Liver (tissue), 3 donors: ENCODE results near the gene TP53I13.

Experiments
- CTCF ChIP-seq: fragments of 150-350 bp; IDR thresholded peaks from 2 replicates; pipeline ENCODE4 v1.5.1; 2017; ENCODE audit warnings: improper control_type of control experiment, low read depth, low read length; ENCODE audit not compliant: missing input control
- EGR1 ChIP-seq, 2 donors: IDR thresholded peaks; 2 replicates each; pipeline ENCODE4 v1.6.1; 2016 to 2018; ENCODE audit warnings: antibody characterized with exemption in 2 of 2, low read depth in 2 of 2
- FOXA1 ChIP-seq: IDR thresholded peaks from 2 replicates; pipeline ENCODE4 v1.6.1; 2016; ENCODE audit warnings: antibody characterized with exemption
- GABPA ChIP-seq, 2 donors: IDR thresholded peaks in 1 of 2; conservative IDR thresholded peaks in 1 of 2; 2 replicates each; pipeline ENCODE4 v1.6.1; 2016; ENCODE audit warnings: antibody characterized with exemption in 2 of 2, mild to moderate bottlenecking in 1 of 2, moderate library complexity in 1 of 2
- HNF4G ChIP-seq: IDR thresholded peaks from 2 replicates; pipeline ENCODE4 v1.6.1; 2016; ENCODE audit warnings: antibody characterized with exemption
- JUND ChIP-seq, 2 donors: IDR thresholded peaks; 2 replicates each; pipeline ENCODE4 v1.6.1; 2016; ENCODE audit warnings: antibody characterized with exemption in 2 of 2
- MAX ChIP-seq: IDR thresholded peaks from 2 replicates; pipeline ENCODE4 v1.6.1; 2016; ENCODE audit warnings: antibody characterized with exemption
- NR2F2 ChIP-seq: IDR thresholded peaks from 2 replicates; pipeline ENCODE4 v1.6.1; 2016; ENCODE audit warnings: antibody characterized with exemption
- RAD21 ChIP-seq, 2 donors: IDR thresholded peaks; 2 replicates each; pipeline ENCODE4 v1.6.1; 2016; ENCODE audit warnings: antibody characterized with exemption in 2 of 2, mild to moderate bottlenecking in 2 of 2
- REST ChIP-seq: IDR thresholded peaks from 2 replicates; pipeline ENCODE4 v1.6.1; 2016; ENCODE audit warnings: antibody characterized with exemption, mild to moderate bottlenecking
- SP1 ChIP-seq: IDR thresholded peaks from 2 replicates; pipeline ENCODE4 v1.6.1; 2018; ENCODE audit warnings: antibody characterized with exemption, mild to moderate bottlenecking
- TAF1 ChIP-seq: conservative IDR thresholded peaks from 2 replicates; pipeline ENCODE4 v1.6.1; 2016; ENCODE audit warnings: antibody characterized with exemption, mild to moderate bottlenecking
- YY1 ChIP-seq: IDR thresholded peaks from 2 replicates; pipeline ENCODE4 v1.6.1; 2016; ENCODE audit warnings: antibody characterized with exemption, mild to moderate bottlenecking
- ZBTB33 ChIP-seq: IDR thresholded peaks from 2 replicates; pipeline ENCODE4 v1.6.1; 2016; ENCODE audit warnings: antibody characterized with exemption
- donor health status: healthy.
- donor health status: healthy.

GRCh38 chr17:29562615-29563014, 5.9 kb upstream of the TP53I13 start:
- TF ChIP-seq RAD21 (IDR thresholded peaks at IDR 0.05): no peak
- TF ChIP-seq CTCF: no peak
- TF ChIP-seq REST: no peak
- no peak for TF ChIP-seq YY1
- no peak for TF ChIP-seq SP1
- no peak for TF ChIP-seq JUND (IDR thresholded peaks at IDR 0.05)
- no peak for TF ChIP-seq EGR1 (IDR thresholded peaks at IDR 0.05; ENCODE audit: low read depth in 2 of 2)
- TF ChIP-seq ZBTB33: no peak
- TF ChIP-seq GABPA (IDR thresholded peaks at IDR 0.05 in 1 of 2, conservative IDR thresholded peaks at IDR 0.05 in 1 of 2): no peak
- TF ChIP-seq NR2F2: no peak
- no peak for TF ChIP-seq FOXA1
- TF ChIP-seq MAX: no peak
- TF ChIP-seq TAF1: no peak
- no peak for TF ChIP-seq HNF4G
